Smooth muscle cell (in vitro differentiated cells): Measurements from ENCODE around the gene C4orf50. TPM values are rescaled to one million over a fixed set of nuclear protein-coding genes. Genes with fewer than 3 reads are reported as not detected.

ENCODE experiments used
- DNase-seq: peaks from one replicate; lab custom pipeline; 2025; ENCODE audit not compliant: unreplicated experiment; lab: John Stamatoyannopoulos, UW
- H2AFZ ChIP-seq: fragments of 200-600 bp; sonication (generic); 2 replicates; pipeline ENCODE4 v1.6.0; 2016; ENCODE audit warnings: antibody characterized with exemption, low read depth, mild to moderate bottlenecking
- H3F3A ChIP-seq: fragments of 200-600 bp; sonication (generic); 2 replicates; pipeline ENCODE4 v1.6.0; 2017; ENCODE audit warnings: antibody characterized with exemption, low read depth
- H3K27ac ChIP-seq: fragments of 200-600 bp; sonication (generic); 2 replicates; pipeline ENCODE4 v1.5.1; 2016; ENCODE audit warnings: low read depth, mild to moderate bottlenecking
- H3K27me3 ChIP-seq: fragments of 200-600 bp; sonication (generic); 2 replicates; pipeline ENCODE4 v1.6.1; 2016; ENCODE audit warnings: low read depth, mild to moderate bottlenecking
- H3K36me3 ChIP-seq: fragments of 200-600 bp; sonication (generic); 2 replicates; pipeline ENCODE4 v1.5.1; 2016; ENCODE audit warnings: low read depth
- H3K4me1 ChIP-seq: fragments of 200-600 bp; sonication (generic); 2 replicates; pipeline ENCODE4 v1.5.1; 2016; ENCODE audit warnings: low read depth
- H3K4me2 ChIP-seq: fragments of 200-600 bp; sonication (generic); 2 replicates; pipeline ENCODE4 v1.6.0; 2016; ENCODE audit warnings: mild to moderate bottlenecking
- H3K4me3 ChIP-seq: fragments of 200-600 bp; sonication (generic); 2 replicates; pipeline ENCODE4 v1.5.1; 2016; ENCODE audit warnings: mild to moderate bottlenecking
- H3K79me2 ChIP-seq: fragments of 200-600 bp; sonication (generic); 2 replicates; pipeline ENCODE4 v1.6.0; 2016; ENCODE audit warnings: low read depth, mild to moderate bottlenecking
- H3K9ac ChIP-seq: fragments of 200-600 bp; sonication (generic); 2 replicates; pipeline ENCODE4 v1.6.0; 2016; ENCODE audit warnings: low read depth
- H3K9me3 ChIP-seq: fragments of 200-600 bp; sonication (generic); replicated peaks from 2 replicates; pipeline ENCODE4 v1.5.1; 2016; ENCODE audit warnings: low read depth
- H4K20me1 ChIP-seq: fragments of 200-600 bp; sonication (generic); 2 replicates; pipeline ENCODE4 v1.6.0; 2016; ENCODE audit warnings: low read depth
- WGBS: methylation state at CpG from one replicate; pipeline ENCODE4 v1.1.7; 2016; ENCODE audit warnings: low lambda C conversion rate; 5-methylcytosine and 5-hydroxymethylcytosine counted together
- polyA plus RNA-seq: library from polyadenylated mRNA; unstranded; fragments of >200 nt; fragmentation: Nextera tagmentation; extraction: Ambion mirVana; gene quantifications from 2 replicates; pipeline ENCODE4 v1.2.1, GENCODE V29; 2016
- total RNA-seq: library from RNA; depleted of rRNA; stranded (reverse); fragments of >200 nt; gene quantifications from 2 replicates; pipeline ENCODE4 v1.2.3, GENCODE V29; 2014
- TF ChIP-seq, protein P1 (sequence below): fragments of 200-600 bp; sonication (generic); IDR thresholded peaks from 2 replicates; pipeline ENCODE4 v1.5.1; 2017; ENCODE audit warnings: borderline replicate concordance, mild to moderate bottlenecking, antibody characterized with exemption; ENCODE audit not compliant: insufficient read depth, poor library complexity, severe bottlenecking

Gene C4orf50
- total and polyA plus RNA-seq, 2 experiments from 2014 or later: not detected

DNA sequence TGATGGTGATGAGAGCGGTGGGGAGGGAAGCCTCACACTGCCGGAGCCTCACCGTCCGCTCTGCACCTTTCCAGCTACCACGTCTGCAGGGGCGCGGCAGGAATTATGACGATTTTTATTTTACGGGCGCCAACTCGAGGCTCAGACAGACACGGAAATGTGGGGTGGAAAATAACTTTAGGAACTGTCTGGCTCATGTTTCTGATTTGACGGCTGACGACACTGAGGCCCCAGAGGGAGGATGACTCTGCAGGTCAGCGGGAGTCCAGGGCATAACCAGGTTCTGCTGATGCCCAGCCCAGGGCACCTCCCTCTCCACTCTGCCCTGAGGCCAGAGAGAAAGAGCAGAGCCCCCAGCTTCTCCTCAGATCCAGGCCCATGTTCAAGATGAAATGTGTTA, 43.9 kb downstream of the C4orf50 start:
- H3K4me2 ChIP-seq: no peak overlapping the region
- no peaks in the 10 kb centered on the region for H3K36me3 ChIP-seq
- no peaks in the 10 kb centered on the region for H3K9me3 ChIP-seq
- no peak overlapping the region for H2AFZ ChIP-seq
- H3K79me2 ChIP-seq: no peaks in the 10 kb centered on the region
- H3K4me1 ChIP-seq: no peaks in the 10 kb centered on the region
- DNase-seq: no peak
- TF ChIP-seq, protein P1, sequence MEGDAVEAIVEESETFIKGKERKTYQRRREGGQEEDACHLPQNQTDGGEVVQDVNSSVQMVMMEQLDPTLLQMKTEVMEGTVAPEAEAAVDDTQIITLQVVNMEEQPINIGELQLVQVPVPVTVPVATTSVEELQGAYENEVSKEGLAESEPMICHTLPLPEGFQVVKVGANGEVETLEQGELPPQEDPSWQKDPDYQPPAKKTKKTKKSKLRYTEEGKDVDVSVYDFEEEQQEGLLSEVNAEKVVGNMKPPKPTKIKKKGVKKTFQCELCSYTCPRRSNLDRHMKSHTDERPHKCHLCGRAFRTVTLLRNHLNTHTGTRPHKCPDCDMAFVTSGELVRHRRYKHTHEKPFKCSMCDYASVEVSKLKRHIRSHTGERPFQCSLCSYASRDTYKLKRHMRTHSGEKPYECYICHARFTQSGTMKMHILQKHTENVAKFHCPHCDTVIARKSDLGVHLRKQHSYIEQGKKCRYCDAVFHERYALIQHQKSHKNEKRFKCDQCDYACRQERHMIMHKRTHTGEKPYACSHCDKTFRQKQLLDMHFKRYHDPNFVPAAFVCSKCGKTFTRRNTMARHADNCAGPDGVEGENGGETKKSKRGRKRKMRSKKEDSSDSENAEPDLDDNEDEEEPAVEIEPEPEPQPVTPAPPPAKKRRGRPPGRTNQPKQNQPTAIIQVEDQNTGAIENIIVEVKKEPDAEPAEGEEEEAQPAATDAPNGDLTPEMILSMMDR: no peak
- no peak overlapping the region for H3K27ac ChIP-seq
- no peaks in the 10 kb centered on the region for H4K20me1 ChIP-seq
- no peak overlapping the region for H3K4me3 ChIP-seq
- WGBS: 90% methylated on average over 15 of the region's 15 CpGs
- no peaks in the 10 kb centered on the region for H3F3A ChIP-seq
- no peak overlapping the region for H3K9ac ChIP-seq
- H3K27me3 ChIP-seq: peaks cover 21% of the 10 kb centered on the region

DNA sequence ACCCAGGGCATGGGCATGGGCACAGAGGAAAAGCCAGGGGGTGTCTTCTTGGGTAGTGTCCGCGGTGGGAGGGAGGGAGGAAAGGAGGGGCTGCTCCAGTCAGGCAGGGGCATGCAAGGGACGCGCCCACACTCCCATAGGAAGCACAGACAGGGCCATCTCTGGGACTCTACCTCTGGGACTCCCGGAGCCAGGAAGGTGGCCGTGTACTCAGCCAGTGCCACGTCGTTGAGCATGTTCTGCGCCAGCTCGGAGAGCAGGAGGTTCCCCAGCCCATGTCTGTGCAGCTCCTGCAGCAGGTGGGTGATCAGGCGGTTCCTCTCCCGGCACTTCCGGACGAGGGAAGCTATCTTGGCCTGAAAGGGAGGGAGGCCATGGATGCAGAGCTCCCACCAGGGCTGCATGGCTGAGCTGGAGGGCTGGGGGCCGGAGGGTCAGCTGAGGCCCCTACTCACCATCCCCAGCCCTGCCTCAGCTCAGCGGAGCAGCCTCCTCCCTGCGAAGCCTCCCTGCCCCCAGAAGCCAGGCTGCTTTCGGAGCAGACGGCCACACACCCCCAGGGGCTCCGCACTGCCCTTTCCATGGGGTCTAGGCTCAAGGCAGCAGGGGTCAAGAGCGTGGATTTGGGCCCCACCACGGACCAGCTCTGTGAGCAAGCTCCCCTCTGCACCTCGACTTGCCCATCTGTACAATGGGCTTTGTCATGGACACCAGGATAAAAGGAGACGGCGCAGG, 44.6 kb downstream of the C4orf50 start:
- Histone ChIP-seq H3K9me3 (no peaks in the 10 kb centered on the region), H4K20me1 (no peaks in the 10 kb centered on the region), H3K27ac (no peak overlapping the region), H3K4me2 (no peak overlapping the region), H3K36me3 (no peaks in the 10 kb centered on the region), H3K27me3 (peaks cover 15% of the 10 kb centered on the region), H3K9ac (no peak overlapping the region), H3K4me1 (no peaks in the 10 kb centered on the region), H2AFZ (no peak overlapping the region), H3K79me2 (no peaks in the 10 kb centered on the region), H3K4me3 (no peak overlapping the region), H3F3A (no peaks in the 10 kb centered on the region)
- TF ChIP-seq, protein P1: no peak
- 94% methylated on average over 25 of the region's 25 CpGs for whole genome bisulfite sequencing
- no peak for DNase-seq

DNA sequence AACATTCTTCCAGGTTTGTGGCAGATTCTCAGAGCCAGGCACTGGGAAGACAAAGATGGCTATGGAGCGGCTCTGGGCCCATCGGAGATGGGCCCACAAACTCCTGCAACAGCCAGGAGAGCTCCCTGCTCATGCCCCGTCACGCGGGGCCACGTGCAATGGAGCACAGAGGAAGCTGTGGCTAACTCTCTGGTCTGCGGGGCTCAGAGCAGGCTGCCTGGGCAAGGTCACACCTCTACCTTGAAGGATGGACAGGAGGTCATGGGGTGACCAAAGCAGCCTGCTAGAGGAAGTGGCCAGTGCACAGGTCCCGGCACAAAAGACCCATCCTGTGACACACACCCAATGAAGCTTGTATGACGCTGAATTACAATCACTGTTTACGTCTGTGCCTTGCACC, 45.2 kb downstream of the C4orf50 start:
- no peak for DNase-seq
- Histone ChIP-seq H3K4me3 (no peak overlapping the region), H3F3A (no peaks in the 10 kb centered on the region), H3K79me2 (no peaks in the 10 kb centered on the region), H3K36me3 (no peaks in the 10 kb centered on the region), H4K20me1 (no peaks in the 10 kb centered on the region), H2AFZ (no peak overlapping the region), H3K4me2 (no peak overlapping the region), H3K9me3 (no peaks in the 10 kb centered on the region), H3K27ac (no peak overlapping the region), H3K27me3 (peaks cover 8% of the 10 kb centered on the region), H3K9ac (no peak overlapping the region), H3K4me1 (no peaks in the 10 kb centered on the region)
- WGBS: 85% methylated on average over 10 of the region's 10 CpGs
- TF ChIP-seq, protein P1: no peak

DNA sequence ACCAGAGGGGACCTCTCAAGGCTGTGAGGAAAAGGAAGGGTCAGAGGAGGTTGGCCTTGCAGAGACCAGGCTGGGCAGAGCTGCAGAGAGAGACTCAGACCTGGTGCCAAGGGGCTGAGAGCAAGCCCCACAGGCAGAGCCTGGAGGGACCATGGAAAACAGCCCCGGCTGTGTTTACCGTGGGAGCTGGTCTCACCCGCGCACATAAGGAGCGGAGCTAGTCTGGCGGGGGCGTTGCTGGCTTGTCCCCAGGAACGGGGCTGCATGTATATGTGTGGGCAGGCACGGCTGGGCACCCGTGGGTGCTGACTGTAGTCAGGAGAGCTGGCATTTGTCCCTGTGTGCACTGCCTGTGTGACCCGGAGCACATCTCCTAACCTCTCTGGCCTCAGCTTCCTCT, 45.7 kb downstream of the C4orf50 start:
- TF ChIP-seq, protein P1: no peak
- H3K27me3 ChIP-seq: peaks cover 4% of the 10 kb centered on the region
- 94% methylated on average over 9 of the region's 11 CpGs for WGBS
- H3K36me3 ChIP-seq: no peaks in the 10 kb centered on the region
- no peaks in the 10 kb centered on the region for H3K79me2 ChIP-seq
- H3K9ac ChIP-seq: no peak overlapping the region
- H3K4me3 ChIP-seq: no peak overlapping the region
- no peaks in the 10 kb centered on the region for H3K9me3 ChIP-seq
- H2AFZ ChIP-seq: no peak overlapping the region
- H3F3A ChIP-seq: no peaks in the 10 kb centered on the region
- no peak overlapping the region for H3K4me2 ChIP-seq
- H4K20me1 ChIP-seq: no peaks in the 10 kb centered on the region
- no peak for DNase-seq
- no peaks in the 10 kb centered on the region for H3K4me1 ChIP-seq
- no peak overlapping the region for H3K27ac ChIP-seq
